ENCODE measurements around the gene JAK3.

JAK3 gene

DNA sequence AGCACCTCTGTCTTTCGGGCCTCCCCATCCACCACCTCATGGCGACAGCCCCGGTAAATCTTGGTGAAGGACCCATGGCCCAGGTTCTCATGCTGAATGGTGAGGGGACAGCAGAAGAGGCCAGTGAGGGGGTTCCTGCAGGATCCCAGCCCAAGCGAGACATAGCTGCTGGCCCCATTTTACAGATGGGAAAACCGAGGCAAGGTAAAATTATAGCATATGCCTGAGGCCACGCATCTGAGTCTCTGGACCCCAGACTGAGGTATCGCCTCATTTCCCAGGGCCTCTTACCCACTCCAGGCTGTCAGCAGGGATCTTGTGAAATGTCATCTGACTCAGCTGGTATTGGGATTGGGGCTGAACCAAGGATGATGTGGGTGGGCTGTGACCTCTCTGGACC lies 9.8 kb downstream of the JAK3 start:
- FAIRE-seq: no peak

DNA sequence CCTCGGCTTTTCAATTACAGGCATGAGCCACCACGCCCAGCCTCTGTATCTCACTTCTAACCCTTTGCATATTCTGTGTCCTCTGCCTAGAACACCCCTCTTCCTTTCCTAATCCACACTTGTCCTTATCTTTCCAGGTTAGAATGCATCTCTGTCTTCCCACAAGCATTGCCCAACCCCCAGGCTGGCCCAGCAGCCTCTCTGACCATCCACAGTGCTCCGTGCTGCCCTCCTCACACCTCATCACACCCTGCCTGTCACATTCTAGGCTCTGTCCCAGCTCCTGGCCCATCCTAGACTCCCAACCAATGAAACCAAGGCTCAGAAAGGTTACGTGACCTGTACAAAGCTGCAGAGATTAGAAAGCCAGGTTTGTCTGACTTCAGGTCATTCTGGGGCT lies 11.3 kb downstream of the JAK3 start:
- FAIRE-seq: no peak

DNA sequence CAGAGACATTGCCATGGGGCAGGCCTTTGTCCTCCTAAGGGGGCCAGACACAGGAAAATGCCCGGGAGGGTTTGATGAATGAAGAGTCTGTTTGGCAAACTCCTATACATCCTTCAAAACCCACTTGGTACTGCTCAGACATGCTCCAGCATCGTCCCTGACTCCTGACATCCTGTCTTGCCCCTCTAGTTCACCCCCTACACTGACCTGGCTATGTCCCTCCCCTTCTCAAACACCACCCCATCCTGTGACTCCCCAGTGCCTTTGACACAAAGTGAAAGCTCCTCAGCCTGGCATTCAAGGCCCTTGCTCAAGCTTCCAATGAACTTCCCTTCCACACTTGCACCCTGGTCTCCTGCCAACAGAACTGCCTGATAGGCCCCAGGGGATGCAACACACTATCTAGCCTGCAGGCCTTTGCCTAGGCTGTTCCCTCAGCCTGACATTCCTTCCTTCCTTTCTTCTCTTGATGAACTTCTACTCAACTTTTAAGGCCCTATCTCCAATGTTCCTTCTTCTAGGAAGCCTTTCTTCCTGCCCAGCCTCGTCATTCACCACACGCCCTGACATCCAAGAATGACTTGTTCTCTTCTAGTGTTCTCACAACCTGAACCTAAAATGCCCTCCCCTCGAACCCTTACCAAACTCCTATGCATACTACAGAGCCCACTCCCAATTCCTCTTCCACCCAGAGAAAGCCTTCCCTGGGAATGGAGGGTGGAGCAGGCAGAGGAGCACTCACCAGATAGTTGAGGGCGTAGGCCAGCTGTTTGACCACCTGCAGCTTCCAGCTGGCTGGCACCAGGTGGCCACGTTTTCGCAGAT lies 12.4 kb downstream of the JAK3 start:
- no peak for FAIRE-seq

DNA sequence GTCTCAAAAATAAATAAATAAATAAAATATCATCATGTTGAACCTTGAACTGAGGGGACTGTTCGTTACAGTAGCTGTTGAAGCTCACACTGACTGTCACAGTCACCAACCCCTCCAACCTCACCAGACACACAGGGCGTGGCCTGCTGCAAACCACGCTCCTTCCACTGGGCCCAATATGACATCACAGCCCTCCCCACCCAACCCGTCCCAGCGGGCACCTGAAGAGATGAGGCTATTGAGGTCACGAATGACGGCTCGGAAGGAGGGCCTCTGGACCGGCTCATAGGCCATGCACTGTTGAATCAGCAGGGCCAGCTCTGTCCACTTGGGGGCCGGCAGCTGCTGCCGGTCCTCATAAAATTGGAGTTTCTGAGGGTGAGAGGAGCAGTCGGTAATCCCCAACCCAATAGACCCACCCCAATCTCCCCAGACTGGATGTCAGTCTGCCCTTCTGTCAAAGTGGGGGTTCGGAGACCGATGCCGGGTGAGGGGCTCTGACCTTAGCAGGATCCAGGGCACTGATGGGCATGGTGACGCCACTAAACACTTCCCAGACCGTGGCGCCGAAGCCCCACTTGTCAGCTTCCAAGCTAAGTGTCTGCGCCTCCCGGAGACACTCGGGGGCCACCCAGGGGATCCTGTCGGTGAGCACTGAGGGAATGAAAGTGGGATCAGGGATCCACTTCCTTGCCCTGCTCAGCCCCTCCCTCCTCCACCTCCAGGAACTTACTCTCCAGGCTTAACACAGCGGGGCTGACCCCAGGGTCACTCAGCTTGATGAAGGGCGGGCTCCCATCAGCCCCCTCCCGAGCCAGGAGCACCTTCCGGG lies 13.2 kb downstream of the JAK3 start:
- no peak for FAIRE-seq

DNA sequence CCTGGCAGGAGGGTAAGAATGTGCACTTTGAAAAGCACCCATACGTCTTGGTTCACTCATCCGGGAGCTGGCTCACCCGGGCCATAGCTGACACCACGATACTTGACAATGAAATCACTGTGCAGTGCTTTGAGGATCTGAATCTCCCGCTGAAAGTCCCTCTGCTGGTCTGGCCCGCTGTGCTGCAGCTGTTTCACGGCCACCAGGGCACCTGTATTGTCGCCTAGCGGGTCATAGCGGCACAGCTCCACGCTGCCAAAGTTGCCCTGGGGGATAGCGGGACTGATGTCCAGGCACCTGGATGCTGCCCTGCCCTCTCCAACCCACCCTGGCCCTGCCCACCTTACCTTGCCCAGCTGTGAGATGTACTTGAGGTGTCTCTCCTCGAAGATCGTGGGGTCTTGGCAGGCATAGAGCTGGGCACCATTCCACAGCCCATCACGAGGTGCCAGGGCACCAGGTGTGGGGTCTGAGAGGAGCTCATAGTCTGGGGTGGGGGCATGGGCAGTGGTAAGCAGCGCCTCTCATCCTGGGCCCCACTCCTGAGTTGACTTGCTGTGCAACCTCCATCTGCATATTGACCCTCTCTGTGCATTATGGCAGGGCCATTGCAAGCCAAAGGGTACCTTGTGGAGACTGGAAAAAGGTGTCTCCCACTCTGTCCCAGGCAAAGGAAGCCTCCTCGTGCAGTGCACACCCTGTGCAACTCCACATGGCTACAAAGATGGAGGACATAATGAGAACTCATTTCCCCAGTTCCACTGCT lies 15.2 kb downstream of the JAK3 start:
- no peak for FAIRE-seq

DNA sequence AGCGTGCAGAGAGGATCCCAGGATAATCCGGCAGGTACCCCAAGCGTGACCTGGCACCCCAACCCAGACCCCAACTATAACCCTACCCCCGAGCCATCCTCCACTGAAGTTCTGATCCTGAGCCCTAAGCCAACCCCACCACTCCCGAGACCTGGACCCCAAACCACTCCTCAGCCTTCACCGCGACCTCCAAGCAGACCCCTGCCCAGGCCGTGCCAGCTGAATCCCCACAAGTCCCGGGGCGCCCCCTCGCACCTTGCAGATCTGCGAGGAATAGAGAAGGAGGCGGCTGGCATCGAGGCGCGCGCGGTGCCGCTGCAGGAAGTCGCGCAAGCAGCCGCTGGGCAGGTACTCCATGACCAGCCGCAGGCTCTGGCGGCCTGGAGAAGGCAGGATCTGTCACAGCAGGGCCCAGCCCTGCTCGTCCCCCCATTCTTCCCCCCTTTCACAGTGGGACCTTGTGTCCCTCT lies 16.3 kb downstream of the JAK3 start:
- FAIRE-seq: no peak

DNA sequence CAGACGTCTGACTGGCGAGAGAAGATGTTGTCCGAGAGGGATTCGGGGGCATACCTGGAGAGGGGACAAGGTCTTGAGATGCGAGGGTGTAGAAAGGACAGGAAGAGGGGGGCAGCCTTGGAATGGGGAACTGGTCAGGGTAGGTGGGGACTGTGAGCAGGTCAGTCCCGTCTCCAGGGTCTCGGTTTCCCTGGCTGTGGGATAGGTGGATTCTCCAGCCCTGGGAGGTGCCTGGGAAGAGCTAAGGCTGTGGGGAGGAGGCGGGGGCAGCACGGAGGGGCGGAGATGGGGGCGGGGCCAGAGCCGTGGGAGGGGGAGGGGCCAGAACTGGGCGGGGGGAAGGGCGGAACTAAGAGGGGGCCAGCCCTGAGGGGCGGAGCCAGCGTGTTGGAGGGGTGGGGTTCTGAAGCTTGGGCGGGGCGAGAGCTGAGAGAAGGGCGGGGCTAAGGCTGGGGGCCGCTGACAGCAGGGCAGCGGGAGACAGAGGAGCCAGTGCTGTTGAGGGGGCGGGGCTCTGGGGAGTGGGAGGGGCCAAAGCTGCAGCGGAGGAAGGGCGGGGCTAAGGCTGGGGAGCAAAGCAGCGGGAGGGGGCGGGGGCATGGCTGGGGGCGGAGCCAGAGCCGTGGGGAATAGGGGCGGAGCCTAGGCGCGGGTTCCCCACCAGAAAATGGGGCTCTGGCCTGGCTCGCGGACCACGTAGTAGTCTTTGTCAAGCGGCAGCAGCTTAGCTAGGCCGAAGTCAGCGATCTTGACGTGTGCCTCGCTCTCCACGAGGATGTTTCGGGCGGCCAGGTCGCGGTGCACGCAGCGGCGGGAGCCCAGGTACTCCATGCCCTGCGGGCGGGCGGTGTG lies 17.0 kb downstream of the JAK3 start:
- FAIRE-seq: no peak

DNA sequence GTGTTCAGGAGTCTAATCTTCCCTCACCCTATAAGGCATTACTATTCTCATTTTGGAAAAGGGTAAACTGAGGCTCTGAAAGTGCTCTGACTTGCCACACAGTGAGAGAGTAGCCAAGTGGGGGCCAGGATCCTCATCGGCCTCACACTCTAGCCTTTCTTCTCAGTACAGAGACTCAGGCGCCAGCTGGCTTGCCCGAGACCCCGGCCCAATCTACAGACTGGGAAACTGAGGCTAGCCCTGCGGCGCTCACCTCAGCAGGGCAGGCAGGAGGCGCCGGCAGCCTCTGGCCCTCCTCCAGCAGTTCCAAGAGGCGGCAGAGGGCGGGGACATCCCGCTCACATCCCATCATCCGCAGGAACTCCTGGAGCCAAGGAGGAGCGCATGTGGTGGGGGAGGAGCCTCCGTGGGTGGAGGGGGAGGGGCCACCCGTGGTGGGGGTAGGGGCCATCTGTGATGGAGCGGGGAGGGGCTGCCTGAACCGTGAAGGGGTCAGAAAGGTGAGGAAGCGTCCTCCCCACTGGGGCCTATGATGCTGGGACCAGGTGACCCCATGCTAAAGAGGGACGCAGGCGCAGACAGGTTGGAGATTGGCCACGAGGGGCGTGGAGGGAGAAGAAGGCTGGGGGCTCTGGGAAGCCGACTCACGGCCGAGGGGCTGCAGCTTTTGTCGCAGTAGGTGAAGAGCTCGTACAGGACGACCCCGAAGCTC lies 17.8 kb downstream of the JAK3 start:
- FAIRE-seq: no peak

DNA sequence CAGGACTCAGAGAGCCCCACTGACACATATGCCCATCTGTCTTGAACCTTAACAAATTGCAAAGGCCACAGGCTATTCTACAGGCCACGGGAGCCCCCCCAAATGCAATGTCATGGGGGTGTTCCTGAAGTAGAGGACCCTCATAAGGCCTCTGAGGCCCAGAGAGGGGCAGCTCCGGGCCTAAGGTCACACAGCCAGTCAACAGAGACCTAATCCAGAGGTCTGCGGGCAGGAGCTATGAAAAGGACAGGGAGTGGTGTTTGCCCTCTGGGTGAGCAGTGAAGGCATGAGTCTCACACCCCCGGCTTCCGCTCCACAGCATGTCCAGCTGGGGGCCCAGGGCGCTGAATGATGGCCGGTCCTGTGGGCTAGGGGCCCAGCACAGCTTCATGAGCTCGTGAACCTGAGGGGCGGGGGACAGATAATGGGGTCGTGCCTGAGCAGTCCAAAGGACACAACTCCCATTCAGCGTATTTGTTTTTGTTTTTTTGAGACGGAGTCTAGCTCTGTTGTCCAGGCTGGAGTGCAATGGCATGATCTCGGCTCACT lies 21.2 kb downstream of the JAK3 start:
- FAIRE-seq: no peak

DNA sequence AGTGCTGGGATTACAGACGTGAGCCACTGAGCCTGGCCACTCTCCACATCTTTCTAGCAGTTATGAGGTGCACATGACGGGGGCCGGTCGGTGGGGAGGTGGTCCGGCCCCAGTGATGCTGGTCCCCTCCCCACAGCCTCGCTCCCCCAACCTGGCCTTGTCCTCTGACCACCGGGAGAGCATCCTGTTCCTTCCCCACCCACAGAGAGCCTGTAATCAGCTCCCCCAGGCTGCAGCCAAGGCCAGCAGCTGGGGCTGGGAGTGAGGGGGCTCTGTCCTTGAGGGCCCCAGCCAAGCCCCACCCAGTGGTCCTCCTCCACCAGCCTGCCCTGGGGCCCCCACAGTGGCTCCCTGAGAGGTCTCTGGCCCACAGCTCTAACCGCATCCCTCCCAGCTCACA lies 23.4 kb downstream of the JAK3 start:
- no peak for FAIRE-seq

DNA sequence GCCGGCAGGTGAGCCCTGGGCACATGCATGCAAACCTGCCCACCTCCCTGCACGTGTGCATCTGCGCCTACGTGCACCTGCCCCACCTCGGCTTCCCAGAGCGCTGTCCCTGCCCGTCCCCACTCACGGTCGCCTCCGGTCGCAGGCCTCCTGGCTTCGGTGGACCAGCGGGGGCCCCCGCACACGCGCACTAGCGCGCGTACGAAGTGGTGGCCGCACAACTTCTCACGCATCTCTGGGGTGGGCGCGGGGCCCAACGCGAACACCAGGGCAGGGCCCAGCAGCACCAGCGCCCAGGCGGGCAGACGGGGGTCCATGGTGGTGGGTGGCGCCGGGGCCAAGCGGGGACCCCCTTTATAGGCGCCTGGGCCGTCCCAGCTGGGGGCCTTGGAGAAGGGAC lies 26.6 kb downstream of the JAK3 start, which contains the start of gene INSL3:
INSL3 (minus strand) TSS at position 330 of the 400 bp plus-strand sequence; CDS start at position 317, 13 bp downstream.
- no peak for FAIRE-seq

DNA sequence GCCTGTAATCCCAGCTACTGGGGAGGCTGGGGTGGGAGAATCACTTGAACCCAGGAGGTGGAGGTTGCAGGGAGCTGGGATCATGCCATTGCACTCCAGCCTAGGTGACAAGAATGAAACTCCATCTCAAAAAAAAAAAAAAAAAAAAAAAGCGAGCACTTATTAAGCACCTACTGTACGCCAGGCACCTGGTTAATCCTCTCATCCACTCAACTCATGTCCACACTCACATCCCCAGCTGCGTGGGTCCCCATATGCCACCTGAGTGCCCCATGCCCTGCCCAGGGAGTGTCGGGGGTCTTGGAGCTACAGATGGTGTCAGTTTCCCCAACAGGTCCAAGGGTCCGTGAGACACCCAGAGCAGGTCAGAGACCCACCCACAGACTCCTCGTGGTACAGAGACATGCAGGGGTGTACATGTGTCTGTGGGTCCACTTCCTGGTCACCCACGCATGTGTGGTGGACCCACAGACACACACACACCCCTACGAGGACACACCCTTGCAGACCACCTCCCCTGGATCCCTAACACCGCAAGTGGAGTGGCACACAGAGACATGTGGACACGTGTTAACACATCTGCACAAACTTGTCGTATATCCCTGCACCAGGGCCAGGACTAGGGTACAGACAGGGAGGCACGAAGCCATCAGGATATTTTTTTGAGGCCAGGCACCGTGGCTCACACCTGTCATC lies 30.0 kb downstream of the JAK3 start:
- no peak for FAIRE-seq

DNA sequence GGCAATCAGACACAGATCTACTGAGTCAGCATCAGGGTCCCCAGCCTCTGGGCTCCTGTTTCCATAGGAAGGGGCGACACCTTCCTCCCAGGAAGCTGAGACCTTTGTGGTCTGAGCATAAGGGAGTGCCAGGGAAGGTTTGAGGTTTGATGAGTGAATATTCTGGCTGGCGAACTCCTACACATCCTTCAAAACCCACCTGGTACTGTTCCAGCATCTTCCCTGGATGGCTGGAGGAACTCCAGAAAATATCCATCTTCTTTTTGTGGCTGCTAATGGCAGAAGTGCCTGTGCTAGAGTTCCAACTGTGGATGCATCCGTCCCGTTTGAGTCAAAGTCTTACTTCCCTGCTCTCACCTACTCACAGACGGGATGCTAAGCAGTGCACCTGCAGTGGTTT lies 35.7 kb downstream of the JAK3 start:
- FAIRE-seq: no peak

DNA sequence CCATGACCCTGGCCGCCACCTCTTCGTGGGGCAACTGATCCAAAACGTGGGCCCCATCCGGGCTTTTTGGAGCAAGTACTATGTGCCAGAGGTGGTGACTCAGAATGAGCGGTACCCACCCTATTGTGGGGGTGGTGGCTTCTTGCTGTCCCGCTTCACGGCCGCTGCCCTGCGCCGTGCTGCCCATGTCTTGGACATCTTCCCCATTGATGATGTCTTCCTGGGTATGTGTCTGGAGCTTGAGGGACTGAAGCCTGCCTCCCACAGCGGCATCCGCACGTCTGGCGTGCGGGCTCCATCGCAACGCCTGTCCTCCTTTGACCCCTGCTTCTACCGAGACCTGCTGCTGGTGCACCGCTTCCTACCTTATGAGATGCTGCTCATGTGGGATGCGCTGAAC lies 36.1 kb downstream of the JAK3 start:
- no peak for FAIRE-seq

DNA sequence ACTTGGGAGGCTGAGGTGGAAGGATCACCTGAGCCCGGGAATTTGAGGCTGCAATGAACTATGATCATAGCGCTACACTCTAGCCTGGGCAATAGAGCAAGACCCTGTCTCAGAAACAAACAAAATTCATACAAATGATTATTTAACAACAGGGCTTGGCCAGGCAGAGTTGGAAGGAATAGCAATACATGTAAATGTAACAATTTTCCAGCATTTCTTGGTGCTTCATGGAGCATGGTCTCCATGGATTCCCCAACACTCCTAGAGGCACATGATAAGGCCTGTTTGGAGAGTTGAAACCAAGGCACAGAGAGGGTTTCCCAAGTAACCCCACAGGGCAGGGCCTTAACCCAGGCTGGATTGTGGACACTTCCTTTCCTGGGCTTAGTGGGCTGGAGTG lies 36.7 kb downstream of the JAK3 start:
- no peak for FAIRE-seq

DNA sequence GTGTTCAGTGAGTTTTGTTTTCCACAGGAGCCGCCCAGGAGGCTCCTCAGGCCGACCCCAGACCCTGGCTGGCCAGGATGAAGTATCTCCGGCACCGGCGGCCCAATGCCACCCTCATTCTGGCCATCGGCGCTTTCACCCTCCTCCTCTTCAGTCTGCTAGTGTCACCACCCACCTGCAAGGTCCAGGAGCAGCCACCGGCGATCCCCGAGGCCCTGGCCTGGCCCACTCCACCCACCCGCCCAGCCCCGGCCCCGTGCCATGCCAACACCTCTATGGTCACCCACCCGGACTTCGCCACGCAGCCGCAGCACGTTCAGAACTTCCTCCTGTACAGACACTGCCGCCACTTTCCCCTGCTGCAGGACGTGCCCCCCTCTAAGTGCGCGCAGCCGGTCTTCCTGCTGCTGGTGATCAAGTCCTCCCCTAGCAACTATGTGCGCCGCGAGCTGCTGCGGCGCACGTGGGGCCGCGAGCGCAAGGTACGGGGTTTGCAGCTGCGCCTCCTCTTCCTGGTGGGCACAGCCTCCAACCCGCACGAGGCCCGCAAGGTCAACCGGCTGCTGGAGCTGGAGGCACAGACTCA lies 40.0 kb downstream of the JAK3 start:
- FAIRE-seq: no peak

DNA sequence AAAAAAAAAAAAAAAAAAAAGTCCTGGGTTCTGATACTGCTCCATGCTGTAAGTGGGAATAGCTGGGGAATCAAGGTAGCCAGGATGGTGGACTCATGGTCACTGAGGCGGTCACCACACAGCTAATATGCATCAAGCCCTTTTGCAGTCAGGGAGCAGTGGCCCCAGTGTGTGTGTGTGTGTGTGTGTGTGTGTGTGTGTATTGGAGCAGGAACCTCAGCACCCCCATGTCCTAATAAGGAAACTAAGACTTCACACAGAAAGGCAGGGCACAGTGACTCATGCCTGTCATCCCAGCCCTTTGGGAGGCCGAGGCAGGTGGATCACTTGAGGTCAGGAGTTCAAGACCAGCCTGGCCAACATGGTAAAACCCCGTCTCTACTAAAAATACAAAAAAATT lies 40.8 kb downstream of the JAK3 start:
- no peak for FAIRE-seq

DNA sequence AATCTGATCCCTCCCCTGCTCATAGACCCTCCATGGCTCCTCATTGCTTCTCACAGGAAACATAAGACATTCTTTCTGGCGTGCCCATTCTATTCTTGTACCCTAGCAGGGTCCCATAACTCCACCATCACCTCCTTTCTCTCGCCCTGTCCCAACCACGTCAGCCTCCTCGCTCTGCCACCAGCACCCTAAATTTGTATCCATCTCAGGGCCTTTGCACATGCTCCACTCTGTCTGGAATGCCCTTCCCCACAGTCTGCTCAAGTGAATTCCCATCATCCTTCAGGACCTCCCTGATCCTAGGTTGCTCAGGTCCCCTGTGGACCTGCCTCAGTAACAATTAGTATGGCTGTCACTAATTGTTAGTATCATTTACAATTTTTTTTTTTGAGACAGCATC lies 42.4 kb downstream of the JAK3 start:
- FAIRE-seq: no peak

DNA sequence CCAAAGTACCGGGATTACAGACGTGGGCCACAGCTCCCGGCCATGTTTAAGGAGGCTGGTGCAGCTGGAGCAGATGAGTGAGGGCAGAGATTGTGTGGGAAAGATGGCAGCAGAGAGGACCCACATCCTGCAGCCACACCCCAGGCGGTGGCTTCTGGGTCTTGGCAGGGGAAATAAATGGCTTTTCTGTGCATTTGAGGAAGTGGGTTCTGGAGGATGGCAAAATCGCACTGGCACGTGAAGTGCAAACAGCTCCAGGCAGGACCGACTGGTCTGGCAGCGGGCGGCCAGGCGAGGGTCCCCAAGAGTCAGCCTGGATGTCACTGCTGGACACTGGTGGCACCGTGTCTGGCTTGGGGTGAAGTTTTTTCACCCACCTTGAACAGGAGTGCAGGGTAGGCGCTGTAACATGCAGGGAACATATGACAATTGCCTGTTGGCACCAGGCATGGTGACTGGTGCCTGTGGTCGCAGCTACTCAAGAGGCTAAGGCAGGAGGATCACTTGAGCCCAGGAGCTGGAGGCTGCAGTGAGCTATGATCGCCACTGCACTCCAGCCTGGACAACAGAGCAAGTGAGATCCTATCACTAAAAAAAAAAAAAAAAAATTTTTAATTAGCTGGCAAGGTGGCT lies 44.4 kb downstream of the JAK3 start:
- no peak for FAIRE-seq

Measured in endometrium (tissue), 2 donors.